GM12874 (cell line): ENCODE measurements around the gene CCL1.
A peak's percentile ranks its signal among the peaks of the same experiment; 100 is the strongest.

ENCODE experiments used
- TF ChIP-seq, protein P1 (sequence below): IDR thresholded peaks from 2 replicates; pipeline ENCODE4 v1.5.1; 2011; ENCODE audit warnings: low read depth, mild to moderate bottlenecking, control low read depth, low read length, moderate library complexity; ENCODE audit not compliant: insufficient read depth

CCL1 gene

DNA sequence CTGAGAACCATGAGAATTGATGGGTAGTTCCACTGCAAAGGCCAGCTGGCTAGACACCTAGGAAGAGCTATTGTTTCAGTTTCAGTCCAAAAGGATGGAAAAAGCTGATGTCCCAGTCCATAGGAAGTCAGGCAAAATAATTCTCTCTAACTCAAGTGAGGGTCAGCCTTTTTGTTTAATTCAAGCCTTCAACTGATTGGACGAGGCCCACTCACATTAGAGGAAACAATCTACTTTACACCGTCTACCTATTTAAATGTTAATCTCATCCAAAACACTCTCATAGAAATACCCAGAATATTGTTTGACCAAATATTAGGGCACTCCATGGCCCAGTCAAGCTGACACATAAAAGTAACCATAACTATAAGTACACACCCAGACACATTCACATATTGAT is 21.1 kb downstream of the CCL1 start:
- TF ChIP-seq, protein P1, sequence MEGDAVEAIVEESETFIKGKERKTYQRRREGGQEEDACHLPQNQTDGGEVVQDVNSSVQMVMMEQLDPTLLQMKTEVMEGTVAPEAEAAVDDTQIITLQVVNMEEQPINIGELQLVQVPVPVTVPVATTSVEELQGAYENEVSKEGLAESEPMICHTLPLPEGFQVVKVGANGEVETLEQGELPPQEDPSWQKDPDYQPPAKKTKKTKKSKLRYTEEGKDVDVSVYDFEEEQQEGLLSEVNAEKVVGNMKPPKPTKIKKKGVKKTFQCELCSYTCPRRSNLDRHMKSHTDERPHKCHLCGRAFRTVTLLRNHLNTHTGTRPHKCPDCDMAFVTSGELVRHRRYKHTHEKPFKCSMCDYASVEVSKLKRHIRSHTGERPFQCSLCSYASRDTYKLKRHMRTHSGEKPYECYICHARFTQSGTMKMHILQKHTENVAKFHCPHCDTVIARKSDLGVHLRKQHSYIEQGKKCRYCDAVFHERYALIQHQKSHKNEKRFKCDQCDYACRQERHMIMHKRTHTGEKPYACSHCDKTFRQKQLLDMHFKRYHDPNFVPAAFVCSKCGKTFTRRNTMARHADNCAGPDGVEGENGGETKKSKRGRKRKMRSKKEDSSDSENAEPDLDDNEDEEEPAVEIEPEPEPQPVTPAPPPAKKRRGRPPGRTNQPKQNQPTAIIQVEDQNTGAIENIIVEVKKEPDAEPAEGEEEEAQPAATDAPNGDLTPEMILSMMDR: no peak

DNA sequence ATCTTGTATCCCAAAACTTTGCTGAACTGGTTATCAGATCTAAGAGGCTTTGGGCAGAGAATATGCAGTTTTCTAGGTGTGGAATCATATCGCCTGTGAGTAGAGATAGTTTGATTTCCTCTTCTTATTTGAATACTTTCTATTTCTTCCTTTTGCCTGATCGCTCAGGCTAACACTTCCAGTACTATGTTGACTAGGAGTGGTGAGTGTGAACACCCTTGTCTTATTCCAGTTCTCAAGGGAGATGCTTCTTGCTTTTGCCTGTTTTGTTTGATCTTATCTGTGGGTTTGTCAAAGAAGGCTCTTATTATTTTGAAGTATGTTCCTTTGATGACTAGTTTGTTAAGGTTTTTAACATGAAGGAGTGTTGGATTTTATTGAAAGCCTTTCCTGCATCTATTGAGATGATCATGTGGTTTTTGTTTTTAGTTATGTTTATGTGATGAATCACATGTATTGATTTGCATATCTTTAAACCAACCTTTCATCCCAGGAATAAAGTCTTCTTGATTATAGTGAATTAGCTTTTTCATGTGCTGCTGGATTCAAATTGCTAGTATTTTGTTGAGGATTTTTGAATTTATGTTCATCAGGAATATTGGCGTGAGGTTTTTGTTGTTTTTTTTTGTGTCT is 23.8 kb downstream of the CCL1 start:
- TF ChIP-seq, protein P1: no peak

DNA sequence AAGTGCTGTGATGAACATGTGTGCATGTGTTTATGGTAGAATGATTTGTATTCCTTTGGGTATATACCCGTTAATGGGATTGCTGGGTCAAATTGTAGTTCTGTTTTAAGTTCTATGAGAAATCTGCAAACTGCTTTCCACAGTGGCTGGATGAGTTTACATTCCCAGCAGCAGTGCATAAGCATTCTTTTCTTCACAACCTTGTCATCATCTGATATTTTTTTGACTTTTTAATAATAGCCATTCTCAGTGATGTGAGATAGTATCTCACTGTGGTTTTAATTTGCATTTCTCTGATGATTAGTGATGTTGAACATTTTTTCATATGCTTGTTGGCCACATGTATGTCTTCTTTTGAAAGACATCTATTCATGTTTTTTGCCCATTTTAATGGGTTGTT is 25.3 kb downstream of the CCL1 start:
- TF ChIP-seq, protein P1: no peak

GRCh38 chr17:34321964-34322363 is 41.1 kb downstream of the CCL1 start:
- TF ChIP-seq, protein P1: no peak

- TF ChIP-seq, protein P1: no peak
Observed at GRCh38 chr17:34319039-34319483, 44.0 kb downstream of the CCL1 start, which contains the start of gene CCL8. TSS of gene CCL8 (plus strand) at chr17:34319435. CDS start at chr17:34319502, 67 bp downstream.

DNA sequence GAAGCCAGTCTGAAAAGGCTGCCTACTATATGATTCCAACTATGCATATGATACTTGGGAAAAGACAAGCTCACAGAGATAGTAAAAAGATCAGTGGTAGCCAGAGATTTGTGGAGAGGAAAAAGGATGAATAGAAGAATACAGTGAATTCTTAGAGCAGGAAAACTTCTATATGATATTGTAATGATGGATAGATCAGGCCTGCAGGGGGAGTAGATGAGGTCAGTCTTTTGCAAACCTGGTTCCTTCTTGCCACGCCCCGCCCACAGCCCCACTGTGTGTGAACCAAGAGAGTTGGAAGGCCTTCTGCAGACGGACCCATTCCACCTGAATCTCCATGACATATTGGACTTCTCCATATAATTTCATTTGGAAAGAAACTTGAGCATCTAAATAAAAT is 44.6 kb downstream of the CCL1 start:
- TF ChIP-seq, protein P1: 0 out of 2 replicates have a peak, but pooled peaks have one; percentile 30

- TF ChIP-seq, protein P1: no peak
Observed at GRCh38 chr17:34314279-34314678, 48.8 kb downstream of the CCL1 start.

DNA sequence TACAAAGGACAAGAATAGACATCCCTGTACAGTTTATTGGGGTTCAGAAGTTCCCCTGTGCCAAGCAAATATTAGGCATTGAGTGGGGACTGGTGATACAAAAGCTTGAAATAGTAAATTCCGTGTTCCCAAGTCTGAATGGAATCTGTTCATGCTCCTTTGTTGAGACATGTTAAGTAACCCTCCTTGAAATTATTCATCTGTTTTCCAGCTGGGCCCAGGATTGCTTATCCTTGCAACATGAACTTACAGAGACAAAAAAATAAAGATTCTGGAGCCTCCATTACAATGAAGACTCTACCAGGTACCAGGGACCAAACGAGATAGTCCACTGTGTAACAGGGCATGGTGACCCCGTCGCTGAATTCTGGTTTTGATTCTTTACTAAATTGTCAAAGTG is 49.9 kb downstream of the CCL1 start:
- TF ChIP-seq, protein P1: no peak
